ENCODE measurements around the gene CPS1. TPM values are rescaled to one million over a fixed set of nuclear protein-coding genes. Genes with fewer than 3 reads are reported as not detected.

Gene CPS1
- total RNA-seq, 1 experiment from 2014 or later = 14.2 TPM

DNA sequence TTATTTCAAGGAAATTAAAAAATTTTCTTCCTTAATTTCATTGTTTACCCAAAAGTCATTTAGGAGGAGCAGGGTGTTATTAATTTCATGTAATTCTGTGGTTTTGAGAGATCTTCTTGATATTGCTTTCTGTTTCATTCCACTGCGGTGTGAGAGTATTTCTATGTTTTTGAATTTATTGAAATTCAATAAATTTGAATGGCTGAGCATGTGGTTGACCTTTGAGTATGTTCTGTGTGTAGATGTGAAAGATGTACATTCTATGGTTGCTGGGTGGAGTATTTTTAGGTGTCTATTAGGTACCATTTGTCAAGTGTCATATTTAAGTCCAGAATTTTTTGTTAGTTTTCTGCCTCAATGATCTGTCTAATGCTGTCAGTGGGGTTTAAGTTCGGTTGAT is 40.5 kb upstream of the CPS1 start:
- Histone ChIP-seq H2BK5ac (ENCODE audit: insufficient read length, low read length) (no peak overlapping the region), H3K9me3 (ENCODE audit: control insufficient read depth, low read depth, low read length) (no peaks in the 10 kb centered on the region), H3K27ac (ENCODE audit: insufficient read length, low read depth, low read length) (no peak overlapping the region), H3K23ac (ENCODE audit: insufficient read length, low read depth, low read length) (no peak overlapping the region), H2AFZ (ENCODE audit: low read length) (no peak overlapping the region), H3K79me2 (ENCODE audit: insufficient read depth, low read length) (no peaks in the 10 kb centered on the region), H3T11ph (ENCODE audit: low read length) (no peak overlapping the region), H2BK120ac (ENCODE audit: low read depth, low read length, poor library complexity, severe bottlenecking) (no peak overlapping the region), H3K56ac (ENCODE audit: insufficient read length, low read depth, low read length) (no peak overlapping the region), H3K14ac (ENCODE audit: insufficient read depth, low read length) (no peak overlapping the region), H2BK15ac (ENCODE audit: low read depth, low read length) (no peak overlapping the region), H2BK12ac (ENCODE audit: insufficient read length, low read depth, low read length) (no peak overlapping the region), H2AK5ac (ENCODE audit: insufficient read length, low read length) (no peak overlapping the region), H3K4ac (ENCODE audit: low read depth, low read length) (no peak overlapping the region), H3K27me3 (ENCODE audit: insufficient read depth, low read length) (no peaks in the 10 kb centered on the region), H4K8ac (replicated peaks; ENCODE audit: insufficient read length, low read depth, low read length) (no peak overlapping the region), H4K5ac (ENCODE audit: insufficient read length, low read depth, low read length) (no peak overlapping the region), H4K20me1 (ENCODE audit: control insufficient read depth, insufficient read depth, insufficient read length) (no peaks in the 10 kb centered on the region), H3K23me2 (ENCODE audit: insufficient read length, low read depth, low read length, poor library complexity, severe bottlenecking) (no peaks in the 10 kb centered on the region), H3K9ac (ENCODE audit: extremely low read depth, insufficient read length, low read length) (no peak overlapping the region), H3K4me1 (ENCODE audit: insufficient read depth, low read length) (no peaks in the 10 kb centered on the region), H3K18ac (ENCODE audit: insufficient read length, low read depth, low read length) (no peak overlapping the region), H3K79me1 (ENCODE audit: insufficient read depth, low read depth, low read length, poor library complexity, severe bottlenecking) (no peaks in the 10 kb centered on the region), H4K91ac (ENCODE audit: insufficient read length, low read depth, low read length) (no peak overlapping the region), H3K4me2 (ENCODE audit: insufficient read depth, insufficient read length, low read length) (no peak overlapping the region), H2BK20ac (ENCODE audit: low read depth, low read length, poor library complexity, severe bottlenecking) (no peak overlapping the region)
- no peaks in the 10 kb centered on the region for H3K4me1 Mint-ChIP-seq
- H3K27me3 Mint-ChIP-seq (ENCODE audit: low read depth) = no peaks in the 10 kb centered on the region
- WGBS (ENCODE audit: extremely low coverage, insufficient read length, low lambda C conversion rate) = no CpG with 5 or more reads among the region's 2 CpGs
- no peak overlapping the region for H3K27ac Mint-ChIP-seq
- TF ChIP-seq, protein P1, sequence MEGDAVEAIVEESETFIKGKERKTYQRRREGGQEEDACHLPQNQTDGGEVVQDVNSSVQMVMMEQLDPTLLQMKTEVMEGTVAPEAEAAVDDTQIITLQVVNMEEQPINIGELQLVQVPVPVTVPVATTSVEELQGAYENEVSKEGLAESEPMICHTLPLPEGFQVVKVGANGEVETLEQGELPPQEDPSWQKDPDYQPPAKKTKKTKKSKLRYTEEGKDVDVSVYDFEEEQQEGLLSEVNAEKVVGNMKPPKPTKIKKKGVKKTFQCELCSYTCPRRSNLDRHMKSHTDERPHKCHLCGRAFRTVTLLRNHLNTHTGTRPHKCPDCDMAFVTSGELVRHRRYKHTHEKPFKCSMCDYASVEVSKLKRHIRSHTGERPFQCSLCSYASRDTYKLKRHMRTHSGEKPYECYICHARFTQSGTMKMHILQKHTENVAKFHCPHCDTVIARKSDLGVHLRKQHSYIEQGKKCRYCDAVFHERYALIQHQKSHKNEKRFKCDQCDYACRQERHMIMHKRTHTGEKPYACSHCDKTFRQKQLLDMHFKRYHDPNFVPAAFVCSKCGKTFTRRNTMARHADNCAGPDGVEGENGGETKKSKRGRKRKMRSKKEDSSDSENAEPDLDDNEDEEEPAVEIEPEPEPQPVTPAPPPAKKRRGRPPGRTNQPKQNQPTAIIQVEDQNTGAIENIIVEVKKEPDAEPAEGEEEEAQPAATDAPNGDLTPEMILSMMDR (conservative IDR thresholded peaks at IDR 0.05) = no peak
- no peak for DNase-seq
- H3K36me3 Mint-ChIP-seq (ENCODE audit: insufficient read depth in 1 of 3, low read depth in 3 of 3) = peaks cover 0 to 10% (median 4%) of the 10 kb centered on the region in 3 experiments; a peak in 3 of 7 replicates
- H3K9me3 Mint-ChIP-seq = peaks cover 3% of the 10 kb centered on the region in 2 experiments; a peak in 3 of 5 replicates
- H3K4me3 Mint-ChIP-seq = no peak overlapping the region

Measured in H9 (cell line).